DND-41 (cell line): ENCODE data around the gene PHAX.
"Not testable (repeated sequence)": the region's sequence is repeated elsewhere in the genome, so short reads cannot be mapped to it uniquely, and the experiment has no call there.

Experiments
- EZH2 ChIP-seq: IDR thresholded peaks from 3 replicates; pipeline ENCODE4 v1.6.1; 2012; ENCODE audit warnings: borderline replicate concordance, low read depth, mild to moderate bottlenecking, moderate library complexity, low read length, inconsistent platforms; ENCODE audit not compliant: severe bottlenecking
- TF ChIP-seq, protein P1 (sequence below): IDR thresholded peaks from 2 replicates; pipeline ENCODE4 v1.5.1; 2012; ENCODE audit warnings: borderline replicate concordance, low read length, moderate library complexity, mild to moderate bottlenecking; ENCODE audit not compliant: poor library complexity, severe bottlenecking; ENCODE audit errors: extremely low read depth

DNA sequence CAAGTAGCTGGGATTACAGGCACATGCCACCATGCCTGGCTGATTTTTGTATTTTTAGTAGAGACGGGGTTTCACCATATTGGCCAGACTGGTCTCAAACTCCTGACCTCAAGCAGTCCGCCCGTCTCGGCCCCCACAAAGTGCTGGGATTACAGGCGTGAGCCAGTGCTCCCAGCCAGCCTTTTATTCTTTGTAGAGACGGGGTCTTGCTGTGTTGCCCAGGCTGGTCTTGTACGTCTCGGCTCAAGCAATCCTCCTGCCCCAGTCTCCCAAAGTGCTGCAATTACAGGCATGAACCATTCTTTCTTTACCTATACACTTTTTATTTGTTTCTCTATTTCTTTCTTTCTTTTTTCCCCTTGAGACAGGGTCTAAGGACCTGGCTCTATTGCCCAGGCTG lies 16.9 kb downstream of the PHAX start:
- TF ChIP-seq, protein P1, sequence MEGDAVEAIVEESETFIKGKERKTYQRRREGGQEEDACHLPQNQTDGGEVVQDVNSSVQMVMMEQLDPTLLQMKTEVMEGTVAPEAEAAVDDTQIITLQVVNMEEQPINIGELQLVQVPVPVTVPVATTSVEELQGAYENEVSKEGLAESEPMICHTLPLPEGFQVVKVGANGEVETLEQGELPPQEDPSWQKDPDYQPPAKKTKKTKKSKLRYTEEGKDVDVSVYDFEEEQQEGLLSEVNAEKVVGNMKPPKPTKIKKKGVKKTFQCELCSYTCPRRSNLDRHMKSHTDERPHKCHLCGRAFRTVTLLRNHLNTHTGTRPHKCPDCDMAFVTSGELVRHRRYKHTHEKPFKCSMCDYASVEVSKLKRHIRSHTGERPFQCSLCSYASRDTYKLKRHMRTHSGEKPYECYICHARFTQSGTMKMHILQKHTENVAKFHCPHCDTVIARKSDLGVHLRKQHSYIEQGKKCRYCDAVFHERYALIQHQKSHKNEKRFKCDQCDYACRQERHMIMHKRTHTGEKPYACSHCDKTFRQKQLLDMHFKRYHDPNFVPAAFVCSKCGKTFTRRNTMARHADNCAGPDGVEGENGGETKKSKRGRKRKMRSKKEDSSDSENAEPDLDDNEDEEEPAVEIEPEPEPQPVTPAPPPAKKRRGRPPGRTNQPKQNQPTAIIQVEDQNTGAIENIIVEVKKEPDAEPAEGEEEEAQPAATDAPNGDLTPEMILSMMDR = not testable (repeated sequence)
- not testable (repeated sequence) for TF ChIP-seq EZH2
